LNCAP (cell line): ENCODE results near the gene RAMAC.

Experiments
- CTCF ChIP-seq: fragments of 450-650 bp; IDR thresholded peaks from 2 replicates; pipeline ENCODE4 v1.5.1; 2017; ENCODE audit warnings: mild to moderate bottlenecking

RAMAC gene

GRCh38 chr15:82945326-82945725 is 40.7 kb upstream of the RAMAC start:
- TF ChIP-seq CTCF: no peak

GRCh38 chr15:82946155-82946701 is 39.8 kb upstream of the RAMAC start:
- no peak for TF ChIP-seq CTCF

- TF ChIP-seq CTCF: no peak
These were observed 35.7 kb upstream of the RAMAC start for GRCh38 chr15:82950295-82950694.

GRCh38 chr15:82950746-82951370 is 35.2 kb upstream of the RAMAC start:
- TF ChIP-seq CTCF: no peak

- TF ChIP-seq CTCF: no peak
These were observed 34.4 kb upstream of the RAMAC start for GRCh38 chr15:82951472-82952157.

- no peak for TF ChIP-seq CTCF
These were observed 33.6 kb upstream of the RAMAC start, which contains the start of gene HOMER2 for GRCh38 chr15:82952158-82953081. Gene HOMER2, minus strand, starts transcription at chr15:82952720. Its CDS starts 185 bp downstream, at chr15:82952535.

GRCh38 chr15:82958638-82959037 is 27.4 kb upstream of the RAMAC start:
- TF ChIP-seq CTCF: no peak
